ENCODE measurements around the gene SMIM8.
"Not testable (repeated sequence)": the region's sequence is repeated elsewhere in the genome, so short reads cannot be mapped to it uniquely, and the experiment has no call there.

- TF ChIP-seq MYBL2 (CRISPR knock-in tag; IDR thresholded peaks at IDR 0.05); NR2C2 (CRISPR knock-in tag; IDR thresholded peaks at IDR 0.05); CTCF (IDR thresholded peaks at IDR 0.05); SMAD3 (CRISPR knock-in tag; IDR thresholded peaks at IDR 0.05; ENCODE audit: borderline replicate concordance); AFF4 (CRISPR knock-in tag; IDR thresholded peaks at IDR 0.05; ENCODE audit: borderline replicate concordance); ATF3 (CRISPR knock-in tag; conservative IDR thresholded peaks at IDR 0.05); GRHL2 (CRISPR knock-in tag; IDR thresholded peaks at IDR 0.05; ENCODE audit: insufficient replicate concordance, severe bottlenecking); NR3C1 (CRISPR knock-in tag; conservative IDR thresholded peaks at IDR 0.05; ENCODE audit: low read depth): not testable (repeated sequence)
Observed at GRCh38 chr6:87301277-87301676, 21.1 kb upstream of the SMIM8 start.
